Lung (tissue), 12 donors: Measurements from ENCODE around the gene COLEC12. TPM values are rescaled to one million over a fixed set of nuclear protein-coding genes. Genes with fewer than 3 reads are reported as not detected.

Experiments
- ATAC-seq: fragments of 200-7000 bp; cut with Tn5 transposase; one replicate; pipeline ENCODE4 v1.9.1; 2020; ENCODE audit warnings: moderate number of reproducible peaks; ENCODE audit not compliant: insufficient read depth, low FRiP score
- DNase-seq, 3 donors: peaks; one replicate each; pipeline ENCODE4 v3.0.0-alpha.2; 2013 to 2017
- H3K27ac ChIP-seq, 2 donors: one replicate each; pipeline ENCODE4 v1.5.1; 2013; ENCODE audit warnings: mild to moderate bottlenecking in 2 of 2, moderate library complexity in 2 of 2, control low read depth in 1 of 2, inconsistent platforms in 1 of 2, low read depth in 1 of 2, low read length in 1 of 2
- H3K27me3 ChIP-seq, 3 donors: one replicate each; pipeline ENCODE4 v1.5.1; 2013; ENCODE audit warnings: low read length in 2 of 3; ENCODE audit not compliant: control insufficient read depth in 3 of 3, insufficient read depth in 3 of 3
- H3K36me3 ChIP-seq, 4 donors: one replicate each; pipeline ENCODE4 v1.5.1; 2013; ENCODE audit warnings: low read length in 4 of 4, mild to moderate bottlenecking in 1 of 4, moderate library complexity in 1 of 4; ENCODE audit not compliant: control insufficient read depth in 4 of 4, insufficient read depth in 4 of 4
- H3K4me1 ChIP-seq, 5 donors: one replicate each; pipeline ENCODE4 v1.5.1; 2013; ENCODE audit warnings: low read length in 5 of 5, mild to moderate bottlenecking in 2 of 5, moderate library complexity in 1 of 5; ENCODE audit not compliant: control insufficient read depth in 5 of 5, insufficient read depth in 5 of 5
- H3K4me3 ChIP-seq: one replicate; pipeline ENCODE4 v1.5.1; 2013; ENCODE audit warnings: mild to moderate bottlenecking, control low read depth, moderate library complexity
- H3K9ac ChIP-seq, 2 donors: one replicate each; pipeline ENCODE4 v1.5.1; 2013; ENCODE audit warnings: low read length in 2 of 2, control low read depth in 1 of 2; ENCODE audit not compliant: insufficient read depth in 1 of 2
- H3K9me3 ChIP-seq, 4 donors: one replicate each; pipeline ENCODE4 v1.5.1; 2013; ENCODE audit warnings: low read length in 3 of 4, mild to moderate bottlenecking in 1 of 4, moderate library complexity in 1 of 4; ENCODE audit not compliant: control insufficient read depth in 4 of 4, insufficient read depth in 3 of 4
- CTCF ChIP-seq: IDR thresholded peaks from 2 replicates; pipeline ENCODE4 v1.5.1; 2012; ENCODE audit warnings: mild to moderate bottlenecking; ENCODE audit errors: control extremely low read depth, extremely low read depth
- WGBS, 2 donors: extraction: QIAGEN DNeasy Blood & Tissue Kit; methylation state at CpG; one replicate each; pipeline ENCODE4 v1.1.7; 2013; 5-methylcytosine and 5-hydroxymethylcytosine counted together
- polyA plus RNA-seq, 2 donors: library from polyadenylated mRNA; stranded (reverse); fragments of 200-250 nt; gene quantifications; one replicate each; pipeline ENCODE4 v1.2.1, GENCODE V29; 2013
- total RNA-seq, 2 donors: library from RNA; depleted of rRNA in 1 of 2; stranded (reverse); fragments of >200 nt in 1 of 2; gene quantifications; one replicate each; pipeline ENCODE4 v1.2.1, GENCODE V29; 2014 to 2021
- donor health status: control.
- donor health status: control.
- donor health status: Bipolar disorder and iron deficiency.
- donor health status: healthy.
- donor health status: DM: yes; HTN: yes; CAD: no.

Gene COLEC12
- total and polyA plus RNA-seq, 4 donors, result 10.3 to 108 (median 28.1) TPM

- 69 to 88% methylated on average over 1 of the region's 1 CpG for WGBS, 2 donors
- no peak for ATAC-seq
- no peak for DNase-seq
These were observed 104.3 kb downstream of the COLEC12 start for GRCh38 chr18:396251-396555.

GRCh38 chr18:395456-396250 is 104.8 kb downstream of the COLEC12 start:
- ATAC-seq, result no peak
- 61 to 71% methylated on average over 13 of the region's 13 CpGs for WGBS, 2 donors
- H3K4me3 ChIP-seq, result no peak overlapping the region
- no peaks in the 10 kb centered on the region for H3K27me3 ChIP-seq
- H3K27ac ChIP-seq, result peak overlapping the region in 1 of 2 donors; percentile 24
- H3K36me3 ChIP-seq, result no peaks in the 10 kb centered on the region
- peak in 2 of 3 donors; percentile 31 to 62 for DNase-seq
- no peak for TF ChIP-seq CTCF
- H3K9ac ChIP-seq, result no peak overlapping the region
- H3K9me3 ChIP-seq, result no peaks in the 10 kb centered on the region
- H3K4me1 ChIP-seq, result peaks cover 3 to 83% (median 41%) of the 10 kb centered on the region in 5 donors

More at GRCh38 chr18:396251-396555, 104.3 kb downstream of the COLEC12 start:
- Histone ChIP-seq H3K4me1 (peaks cover 3 to 83% (median 41%) of the 10 kb centered on the region in 5 donors), H3K36me3 (no peaks in the 10 kb centered on the region), H3K9me3 (no peaks in the 10 kb centered on the region), H3K27me3 (no peaks in the 10 kb centered on the region), H3K9ac (no peak overlapping the region), H3K4me3 (no peak overlapping the region), H3K27ac (no peak overlapping the region)
- no peak for TF ChIP-seq CTCF

GRCh38 chr18:394987-395362 is 105.5 kb downstream of the COLEC12 start:
- ATAC-seq (peak; percentile 38), DNase-seq (peak; percentile 81 to 90 (median 86))
- TF ChIP-seq CTCF, result no peak
- Histone ChIP-seq H3K27ac (peak overlapping the region in 1 of 2 donors; percentile 24), H3K36me3 (no peaks in the 10 kb centered on the region), H3K9ac (no peak overlapping the region), H3K9me3 (no peaks in the 10 kb centered on the region), H3K4me3 (no peak overlapping the region), H3K4me1 (peaks cover 3 to 81% (median 36%) of the 10 kb centered on the region in 5 donors), H3K27me3 (no peaks in the 10 kb centered on the region)
- 45 to 97% methylated on average over 1 of the region's 1 CpG for WGBS, 2 donors
